DND-41 (cell line): ENCODE data around the gene QRFPR.

Experiments
- ATAC-seq: fragments of 200-7000 bp; cut with Tn5 transposase; 3 replicates; pipeline ENCODE4 v1.9.1; 2021; ENCODE audit warnings: low read depth; ENCODE audit not compliant: insufficient read depth
- DNase-seq: peaks from one replicate; pipeline ENCODE4 v3.0.0-alpha.2; 2020
- H2AFZ ChIP-seq: 2 replicates; pipeline ENCODE4 v1.6.0; 2012; ENCODE audit warnings: low read depth, low read length
- H3K27ac ChIP-seq: 2 replicates; pipeline ENCODE4 v1.5.1; 2012; ENCODE audit warnings: low read length, inconsistent platforms
- H3K27me3 ChIP-seq: fragments of 200-600 bp; sonication (generic); 2 replicates; pipeline ENCODE4 v1.6.0; 2012; ENCODE audit warnings: low read length, mild to moderate bottlenecking, inconsistent platforms; ENCODE audit not compliant: insufficient read depth, poor library complexity
- H3K36me3 ChIP-seq: 2 replicates; pipeline ENCODE4 v1.5.1; 2012; ENCODE audit warnings: low read length, inconsistent platforms; ENCODE audit not compliant: insufficient read depth
- H3K4me1 ChIP-seq: 2 replicates; pipeline ENCODE4 v1.5.1; 2012; ENCODE audit warnings: mild to moderate bottlenecking, low read length; ENCODE audit not compliant: insufficient read depth
- H3K4me2 ChIP-seq: 2 replicates; pipeline ENCODE4 v1.6.0; 2012; ENCODE audit warnings: mild to moderate bottlenecking, moderate library complexity, low read length, inconsistent platforms; ENCODE audit not compliant: insufficient read depth
- H3K4me3 ChIP-seq, 2 experiments: fragments of 200-600 bp in 1 of 2; shearing (Covaris generic) in 1 of 2; 2 replicates each; pipeline ENCODE4 v1.5.1; 2012 to 2016; ENCODE audit warnings: inconsistent platforms in 2 of 2, low read length in 2 of 2, mild to moderate bottlenecking in 2 of 2, low read depth in 1 of 2, moderate library complexity in 1 of 2
- H3K79me2 ChIP-seq: 2 replicates; pipeline ENCODE4 v1.6.0; 2012; ENCODE audit warnings: low read length, inconsistent platforms; ENCODE audit not compliant: insufficient read depth
- H3K9ac ChIP-seq: 2 replicates; pipeline ENCODE4 v1.6.0; 2012; ENCODE audit warnings: low read depth, mild to moderate bottlenecking, inconsistent platforms, low read length, moderate library complexity
- H3K9me3 ChIP-seq: 2 replicates; pipeline ENCODE4 v1.5.1; 2012; ENCODE audit warnings: low read length, moderate library complexity, mild to moderate bottlenecking, inconsistent platforms; ENCODE audit not compliant: insufficient read depth, severe bottlenecking
- H4K20me1 ChIP-seq: 2 replicates; pipeline ENCODE4 v1.6.0; 2012; ENCODE audit warnings: low read length; ENCODE audit not compliant: insufficient read depth
- EZH2 ChIP-seq: IDR thresholded peaks from 3 replicates; pipeline ENCODE4 v1.6.1; 2012; ENCODE audit warnings: borderline replicate concordance, low read depth, mild to moderate bottlenecking, moderate library complexity, low read length, inconsistent platforms; ENCODE audit not compliant: severe bottlenecking
- TF ChIP-seq, protein P1 (sequence below): IDR thresholded peaks from 2 replicates; pipeline ENCODE4 v1.5.1; 2012; ENCODE audit warnings: borderline replicate concordance, low read length, moderate library complexity, mild to moderate bottlenecking; ENCODE audit not compliant: poor library complexity, severe bottlenecking; ENCODE audit errors: extremely low read depth

Gene QRFPR

DNA sequence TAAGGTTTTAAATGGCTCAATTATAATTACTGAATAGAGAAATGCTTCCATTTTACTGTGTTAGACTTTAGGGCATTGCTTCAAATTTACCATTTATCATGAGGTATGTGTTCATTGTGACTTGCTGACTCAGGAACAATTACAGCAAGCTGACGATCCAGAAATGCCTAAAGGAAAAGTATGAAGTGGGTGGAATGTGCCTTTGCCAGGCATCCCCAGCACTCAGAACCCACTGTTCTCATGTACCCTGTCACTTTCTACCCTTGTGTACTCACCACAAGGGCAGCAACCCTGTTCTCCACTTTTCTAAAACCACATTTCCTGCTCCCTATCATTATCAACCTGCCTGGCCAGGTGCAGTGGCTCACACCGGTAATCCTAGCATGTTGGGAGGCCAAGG lies 41.5 kb downstream of the QRFPR start:
- no peak; the same call in 2 of the 3 replicates for ATAC-seq
- no peaks in the 10 kb centered on the region for H3K4me1 ChIP-seq
- H3K36me3 ChIP-seq, result no peaks in the 10 kb centered on the region
- H3K27ac ChIP-seq, result no peak overlapping the region
- no peak overlapping the region for H3K9ac ChIP-seq
- no peaks in the 10 kb centered on the region for H3K79me2 ChIP-seq
- no peaks in the 10 kb centered on the region for H3K9me3 ChIP-seq
- H3K4me3 ChIP-seq, result no peak overlapping the region
- H4K20me1 ChIP-seq, result no peaks in the 10 kb centered on the region
- H3K27me3 ChIP-seq, result peaks cover 3% of the 10 kb centered on the region
- DNase-seq, result no peak
- no peak overlapping the region for H3K4me2 ChIP-seq
- H2AFZ ChIP-seq, result no peak overlapping the region
- no peak for TF ChIP-seq EZH2
- TF ChIP-seq, protein P1, sequence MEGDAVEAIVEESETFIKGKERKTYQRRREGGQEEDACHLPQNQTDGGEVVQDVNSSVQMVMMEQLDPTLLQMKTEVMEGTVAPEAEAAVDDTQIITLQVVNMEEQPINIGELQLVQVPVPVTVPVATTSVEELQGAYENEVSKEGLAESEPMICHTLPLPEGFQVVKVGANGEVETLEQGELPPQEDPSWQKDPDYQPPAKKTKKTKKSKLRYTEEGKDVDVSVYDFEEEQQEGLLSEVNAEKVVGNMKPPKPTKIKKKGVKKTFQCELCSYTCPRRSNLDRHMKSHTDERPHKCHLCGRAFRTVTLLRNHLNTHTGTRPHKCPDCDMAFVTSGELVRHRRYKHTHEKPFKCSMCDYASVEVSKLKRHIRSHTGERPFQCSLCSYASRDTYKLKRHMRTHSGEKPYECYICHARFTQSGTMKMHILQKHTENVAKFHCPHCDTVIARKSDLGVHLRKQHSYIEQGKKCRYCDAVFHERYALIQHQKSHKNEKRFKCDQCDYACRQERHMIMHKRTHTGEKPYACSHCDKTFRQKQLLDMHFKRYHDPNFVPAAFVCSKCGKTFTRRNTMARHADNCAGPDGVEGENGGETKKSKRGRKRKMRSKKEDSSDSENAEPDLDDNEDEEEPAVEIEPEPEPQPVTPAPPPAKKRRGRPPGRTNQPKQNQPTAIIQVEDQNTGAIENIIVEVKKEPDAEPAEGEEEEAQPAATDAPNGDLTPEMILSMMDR, result no peak

DNA sequence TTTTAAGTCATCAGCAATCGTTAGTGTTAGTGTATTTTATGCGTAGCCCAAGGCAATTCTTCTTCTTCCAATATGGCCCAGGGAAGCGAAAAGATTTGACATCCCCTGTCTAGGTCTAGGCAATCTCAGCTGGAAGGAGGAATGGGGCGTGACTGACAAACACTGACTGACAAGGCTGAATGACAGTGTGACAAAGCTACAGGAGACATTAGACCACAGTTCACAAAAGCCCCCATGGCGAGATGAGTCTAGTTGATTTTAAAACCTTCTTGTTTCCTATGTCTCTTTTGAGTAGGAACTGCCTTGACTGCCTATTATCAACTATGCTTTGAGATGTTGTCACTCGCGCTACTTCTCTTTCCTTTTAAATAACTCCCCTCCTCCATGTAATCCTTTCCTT lies 42.3 kb downstream of the QRFPR start:
- TF ChIP-seq, protein P1, result no peak
- no peak for TF ChIP-seq EZH2
- Histone ChIP-seq H3K9ac (no peak overlapping the region), H3K36me3 (no peaks in the 10 kb centered on the region), H3K4me2 (no peak overlapping the region), H3K27me3 (no peaks in the 10 kb centered on the region), H3K79me2 (no peaks in the 10 kb centered on the region), H3K4me3 (no peak overlapping the region), H2AFZ (no peak overlapping the region), H3K27ac (no peak overlapping the region), H3K9me3 (no peaks in the 10 kb centered on the region), H3K4me1 (no peaks in the 10 kb centered on the region), H4K20me1 (no peaks in the 10 kb centered on the region)
- ATAC-seq (no peak), DNase-seq (no peak)

DNA sequence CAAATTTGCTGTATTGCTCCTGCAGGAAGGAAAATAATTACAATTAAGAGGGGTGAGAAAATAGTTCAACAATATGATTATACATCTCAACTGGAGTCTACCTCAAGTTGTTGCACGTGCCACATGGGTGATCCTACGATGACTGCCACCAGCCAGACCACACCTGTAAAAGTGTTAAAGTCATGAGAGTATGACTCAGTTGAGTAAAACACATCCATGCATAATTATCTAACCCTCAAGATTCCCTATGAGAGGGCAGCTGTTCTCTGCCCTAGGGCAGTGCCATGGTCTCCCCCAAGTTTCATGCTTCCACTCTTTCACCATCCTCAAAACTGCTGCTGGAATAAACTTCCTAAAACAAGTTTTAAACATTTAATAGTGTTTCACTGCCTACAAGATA lies 44.1 kb downstream of the QRFPR start:
- no peak overlapping the region for H3K27ac ChIP-seq

More for the DNA sequence above, 44.1 kb downstream of the QRFPR start:
- TF ChIP-seq, protein P1, result no peak
- no peak for TF ChIP-seq EZH2
- no peak for DNase-seq
- no peaks in the 10 kb centered on the region for H3K9me3 ChIP-seq
- no peak overlapping the region for H2AFZ ChIP-seq
- H3K4me1 ChIP-seq, result no peaks in the 10 kb centered on the region
- no peaks in the 10 kb centered on the region for H3K79me2 ChIP-seq
- no peaks in the 10 kb centered on the region for H4K20me1 ChIP-seq
- no peak for ATAC-seq
- no peak overlapping the region for H3K9ac ChIP-seq
- no peak overlapping the region for H3K4me3 ChIP-seq
- H3K4me2 ChIP-seq, result no peak overlapping the region
- no peaks in the 10 kb centered on the region for H3K36me3 ChIP-seq
- H3K27me3 ChIP-seq, result no peaks in the 10 kb centered on the region
